Central memory CD8-positive, alpha-beta T cell (primary cell): ENCODE data around the gene TMOD2.

Experiments
- ATAC-seq: fragments of 150-1000 bp; cut with Tn5 transposase; replicated peaks from 2 replicates; pipeline ENCODE4 v1.10.0; 2022; ENCODE audit warnings: mild to moderate bottlenecking, moderate FRiP score, moderate number of reproducible peaks; ENCODE audit not compliant: poor library complexity, severe bottlenecking; ENCODE audit errors: extremely low read depth
- DNase-seq, 2 donors: peaks; one replicate each; pipeline ENCODE4 v3.0.0; 2021; ENCODE audit warnings: low spot score in 2 of 2
- H3K27ac Mint-ChIP-seq: one replicate; pipeline ENCODE4 v1.8.0; 2022; ENCODE audit warnings: low read depth, mild to moderate bottlenecking, moderate library complexity, mixed read lengths
- H3K27me3 Mint-ChIP-seq: one replicate; pipeline ENCODE4 v1.8.0; 2022; ENCODE audit warnings: mixed read lengths
- H3K36me3 Mint-ChIP-seq: one replicate; pipeline ENCODE4 v1.8.0; 2022; ENCODE audit warnings: mild to moderate bottlenecking, moderate library complexity, mixed read lengths; ENCODE audit not compliant: insufficient read depth
- H3K4me1 Mint-ChIP-seq: one replicate; pipeline ENCODE4 v1.8.0; 2022; ENCODE audit warnings: mixed read lengths
- H3K4me3 Mint-ChIP-seq: one replicate; pipeline ENCODE4 v1.8.0; 2022; ENCODE audit warnings: mild to moderate bottlenecking, moderate library complexity, mixed read lengths
- H3K9me3 Mint-ChIP-seq: one replicate; pipeline ENCODE4 v1.8.0; 2022; ENCODE audit warnings: mixed read lengths

The TMOD2 gene

GRCh38 chr15:51818150-51818549, 66.8 kb downstream of the TMOD2 start:
- peaks cover 20% of the 10 kb centered on the region for H3K9me3 Mint-ChIP-seq
- ATAC-seq (no peak), DNase-seq (no peak)
- H3K4me3 Mint-ChIP-seq, result no peak overlapping the region
- H3K4me1 Mint-ChIP-seq, result no peaks in the 10 kb centered on the region
- H3K36me3 Mint-ChIP-seq, result peaks cover 5% of the 10 kb centered on the region
- H3K27ac Mint-ChIP-seq, result no peak overlapping the region
- no peaks in the 10 kb centered on the region for H3K27me3 Mint-ChIP-seq

GRCh38 chr15:51825698-51826097, 74.3 kb downstream of the TMOD2 start:
- Mint-ChIP-seq H3K36me3 (peaks cover 9% of the 10 kb centered on the region), H3K27ac (no peak overlapping the region), H3K4me1 (peaks cover 6% of the 10 kb centered on the region), H3K9me3 (peaks cover 7% of the 10 kb centered on the region), H3K4me3 (no peak overlapping the region), H3K27me3 (no peaks in the 10 kb centered on the region)
- DNase-seq (no peak), ATAC-seq (no peak)

GRCh38 chr15:51828621-51829375, 77.4 kb downstream of the TMOD2 start:
- no peaks in the 10 kb centered on the region for H3K27me3 Mint-ChIP-seq
- ATAC-seq, result no peak
- H3K27ac Mint-ChIP-seq, result peak overlapping the region; percentile 90
- peaks cover 9% of the 10 kb centered on the region for H3K36me3 Mint-ChIP-seq
- H3K4me1 Mint-ChIP-seq, result peaks cover 36% of the 10 kb centered on the region
- H3K9me3 Mint-ChIP-seq, result no peaks in the 10 kb centered on the region
- no peak for DNase-seq
- H3K4me3 Mint-ChIP-seq, result peak overlapping the region; percentile 97

- Mint-ChIP-seq H3K4me1 (peaks cover 42% of the 10 kb centered on the region), H3K27me3 (no peaks in the 10 kb centered on the region), H3K27ac (peak within 1 kb of the TSS; percentile 90), H3K36me3 (peaks cover 9% of the 10 kb centered on the region), H3K9me3 (no peaks in the 10 kb centered on the region), H3K4me3 (peak within 1 kb of the TSS; percentile 97)
- DNase-seq, result peak; percentile 78 to 92
- peak; percentile 80 for ATAC-seq
These were observed 78.2 kb downstream of the TMOD2 start, which contains the start of gene TMOD3 for GRCh38 chr15:51829376-51830275. Gene TMOD3 (plus strand): TSS chr15:51829653. CDS start chr15:51862885, 33,232 bp downstream.

- H3K27ac Mint-ChIP-seq, result peak overlapping the region; percentile 90
- no peaks in the 10 kb centered on the region for H3K9me3 Mint-ChIP-seq
- H3K27me3 Mint-ChIP-seq, result no peaks in the 10 kb centered on the region
- peaks cover 50% of the 10 kb centered on the region for H3K4me1 Mint-ChIP-seq
- DNase-seq (no peak), ATAC-seq (no peak)
- peak overlapping the region; percentile 97 for H3K4me3 Mint-ChIP-seq
- peaks cover 7% of the 10 kb centered on the region for H3K36me3 Mint-ChIP-seq
These were observed 78.9 kb downstream of the TMOD2 start for GRCh38 chr15:51830276-51830806.

GRCh38 chr15:51833772-51834171, 82.4 kb downstream of the TMOD2 start:
- H3K36me3 Mint-ChIP-seq, result peaks cover 9% of the 10 kb centered on the region
- ATAC-seq (no peak), DNase-seq (no peak)
- peaks cover 84% of the 10 kb centered on the region for H3K4me1 Mint-ChIP-seq
- no peaks in the 10 kb centered on the region for H3K27me3 Mint-ChIP-seq
- peak overlapping the region; percentile 18 for H3K4me3 Mint-ChIP-seq
- no peaks in the 10 kb centered on the region for H3K9me3 Mint-ChIP-seq
- H3K27ac Mint-ChIP-seq, result no peak overlapping the region

GRCh38 chr15:51837792-51838251, 86.4 kb downstream of the TMOD2 start:
- DNase-seq, result no peak
- H3K4me1 Mint-ChIP-seq, result peaks cover 91% of the 10 kb centered on the region
- H3K9me3 Mint-ChIP-seq, result no peaks in the 10 kb centered on the region
- H3K4me3 Mint-ChIP-seq, result peak overlapping the region; percentile 5
- H3K27me3 Mint-ChIP-seq, result no peaks in the 10 kb centered on the region
- H3K27ac Mint-ChIP-seq, result no peak overlapping the region
- ATAC-seq, result peak; percentile 54
- peaks cover 2% of the 10 kb centered on the region for H3K36me3 Mint-ChIP-seq

- DNase-seq (no peak), ATAC-seq (no peak)
- peaks cover 91% of the 10 kb centered on the region for H3K4me1 Mint-ChIP-seq
- H3K27me3 Mint-ChIP-seq, result no peaks in the 10 kb centered on the region
- no peaks in the 10 kb centered on the region for H3K9me3 Mint-ChIP-seq
- no peak overlapping the region for H3K27ac Mint-ChIP-seq
- peak overlapping the region; percentile 5 for H3K4me3 Mint-ChIP-seq
- peaks cover 2% of the 10 kb centered on the region for H3K36me3 Mint-ChIP-seq
These were observed 86.9 kb downstream of the TMOD2 start for GRCh38 chr15:51838270-51838669.

- no peaks in the 10 kb centered on the region for H3K27me3 Mint-ChIP-seq
- no peak overlapping the region for H3K4me3 Mint-ChIP-seq
- H3K9me3 Mint-ChIP-seq, result no peaks in the 10 kb centered on the region
- peaks cover 4% of the 10 kb centered on the region for H3K36me3 Mint-ChIP-seq
- no peak overlapping the region for H3K27ac Mint-ChIP-seq
- ATAC-seq (no peak), DNase-seq (no peak)
- peaks cover 81% of the 10 kb centered on the region for H3K4me1 Mint-ChIP-seq
These were observed 89.3 kb downstream of the TMOD2 start for GRCh38 chr15:51840692-51841091.

- DNase-seq (no peak), ATAC-seq (no peak)
- Mint-ChIP-seq H3K36me3 (peaks cover 4% of the 10 kb centered on the region), H3K27ac (no peak overlapping the region), H3K27me3 (no peaks in the 10 kb centered on the region), H3K4me3 (no peak overlapping the region), H3K4me1 (peaks cover 78% of the 10 kb centered on the region), H3K9me3 (no peaks in the 10 kb centered on the region)
These were observed 90.1 kb downstream of the TMOD2 start for GRCh38 chr15:51841406-51842040.

- peaks cover 4% of the 10 kb centered on the region for H3K36me3 Mint-ChIP-seq
- no peaks in the 10 kb centered on the region for H3K27me3 Mint-ChIP-seq
- no peaks in the 10 kb centered on the region for H3K9me3 Mint-ChIP-seq
- no peak overlapping the region for H3K4me3 Mint-ChIP-seq
- H3K27ac Mint-ChIP-seq, result no peak overlapping the region
- DNase-seq (no peak), ATAC-seq (no peak)
- peaks cover 76% of the 10 kb centered on the region for H3K4me1 Mint-ChIP-seq
These were observed 90.9 kb downstream of the TMOD2 start for GRCh38 chr15:51842265-51842664.
